ENCODE measurements around the gene FIZ1.

DNA sequence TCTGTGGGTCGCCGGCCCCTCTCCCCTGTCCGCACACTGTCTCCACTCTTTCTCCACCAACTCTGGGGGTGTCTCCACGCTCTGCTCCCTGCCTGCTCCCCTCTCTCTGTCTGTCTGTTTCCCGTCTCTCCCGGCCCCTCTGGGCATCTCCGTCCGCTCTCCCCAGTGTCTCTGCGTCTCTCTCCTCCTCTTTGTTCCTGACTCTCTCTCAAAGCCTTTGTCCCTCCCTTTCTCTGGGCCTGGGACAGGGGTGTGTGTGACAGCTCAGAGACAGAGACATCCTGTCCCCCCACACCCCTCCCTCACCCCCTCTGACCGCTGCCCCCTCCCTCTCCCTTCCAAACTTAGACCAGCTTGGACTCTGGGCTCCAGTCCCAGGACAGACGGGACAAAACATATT is 53.3 kb downstream of the FIZ1 start:
- TF ChIP-seq, protein P1, sequence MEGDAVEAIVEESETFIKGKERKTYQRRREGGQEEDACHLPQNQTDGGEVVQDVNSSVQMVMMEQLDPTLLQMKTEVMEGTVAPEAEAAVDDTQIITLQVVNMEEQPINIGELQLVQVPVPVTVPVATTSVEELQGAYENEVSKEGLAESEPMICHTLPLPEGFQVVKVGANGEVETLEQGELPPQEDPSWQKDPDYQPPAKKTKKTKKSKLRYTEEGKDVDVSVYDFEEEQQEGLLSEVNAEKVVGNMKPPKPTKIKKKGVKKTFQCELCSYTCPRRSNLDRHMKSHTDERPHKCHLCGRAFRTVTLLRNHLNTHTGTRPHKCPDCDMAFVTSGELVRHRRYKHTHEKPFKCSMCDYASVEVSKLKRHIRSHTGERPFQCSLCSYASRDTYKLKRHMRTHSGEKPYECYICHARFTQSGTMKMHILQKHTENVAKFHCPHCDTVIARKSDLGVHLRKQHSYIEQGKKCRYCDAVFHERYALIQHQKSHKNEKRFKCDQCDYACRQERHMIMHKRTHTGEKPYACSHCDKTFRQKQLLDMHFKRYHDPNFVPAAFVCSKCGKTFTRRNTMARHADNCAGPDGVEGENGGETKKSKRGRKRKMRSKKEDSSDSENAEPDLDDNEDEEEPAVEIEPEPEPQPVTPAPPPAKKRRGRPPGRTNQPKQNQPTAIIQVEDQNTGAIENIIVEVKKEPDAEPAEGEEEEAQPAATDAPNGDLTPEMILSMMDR (IDR thresholded peaks at IDR 0.05) = no peak
- TF ChIP-seq POLR2A (IDR thresholded peaks at IDR 0.05) = no peak
- TF ChIP-seq POLR2AphosphoS5 (IDR thresholded peaks at IDR 0.05) = no peak
